GM19452 (cell line): Measurements from ENCODE around the gene LGALSL.
A peak's percentile ranks its signal among the peaks of the same experiment; 100 is the strongest.
"Not testable (repeated sequence)": the region's sequence is repeated elsewhere in the genome, so short reads cannot be mapped to it uniquely, and the experiment has no call there.

Source experiments
- ATAC-seq: cut with Tn5 transposase; IDR thresholded peaks from one replicate; pipeline ENCODE4 v1.9.1; 2021; ENCODE audit not compliant: unreplicated experiment

LGALSL gene

DNA sequence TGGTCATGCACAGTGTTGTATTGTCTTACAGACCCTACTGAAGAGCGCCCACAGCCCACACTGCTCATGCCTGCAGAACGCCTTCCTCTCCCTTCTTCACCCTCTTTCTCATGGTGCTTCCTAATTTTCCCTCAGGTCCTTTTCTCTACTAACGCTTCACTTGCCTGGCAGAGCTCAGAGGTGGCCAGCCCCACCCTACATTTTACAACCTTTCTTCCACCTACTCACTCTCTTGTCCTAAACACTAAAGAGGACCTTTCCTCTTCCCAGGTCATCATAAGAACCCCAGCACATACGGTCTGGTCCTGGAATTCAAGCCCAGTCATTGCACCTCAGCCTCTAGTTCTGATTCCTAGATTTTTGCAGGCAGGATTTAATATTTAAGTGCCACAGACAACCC lies 11.7 kb upstream of the LGALSL start:
- ATAC-seq: no peak

DNA sequence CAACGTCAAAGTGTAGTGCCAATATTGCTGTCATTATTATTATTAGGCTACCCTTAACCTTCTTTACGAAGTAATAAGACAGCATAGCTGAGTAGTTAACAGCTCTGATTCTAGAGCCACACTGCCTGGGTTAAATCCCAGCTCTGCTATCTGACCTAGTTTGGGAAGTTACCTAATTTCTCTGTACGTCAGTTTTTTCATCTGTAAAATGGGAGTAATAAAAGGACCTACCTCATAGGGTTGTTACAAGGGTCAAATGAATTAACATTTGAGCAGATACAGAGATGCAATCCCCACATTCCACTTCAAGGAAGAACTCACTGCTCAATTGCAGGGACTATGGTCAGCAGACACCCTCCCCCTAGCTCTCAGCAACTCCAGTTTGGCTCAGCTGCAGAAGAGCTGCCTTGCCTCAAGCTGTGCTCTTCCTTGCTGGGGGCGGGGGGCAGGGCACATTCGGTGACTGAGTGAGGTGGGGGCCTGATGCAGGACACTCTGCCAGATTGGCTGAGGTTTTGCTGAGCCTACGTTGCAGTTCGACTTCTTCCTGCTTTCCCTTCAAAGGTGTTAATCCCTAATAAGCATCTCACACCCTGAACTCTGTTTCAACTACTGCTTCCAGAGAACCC lies 11.0 kb upstream of the LGALSL start:
- ATAC-seq: no peak

DNA sequence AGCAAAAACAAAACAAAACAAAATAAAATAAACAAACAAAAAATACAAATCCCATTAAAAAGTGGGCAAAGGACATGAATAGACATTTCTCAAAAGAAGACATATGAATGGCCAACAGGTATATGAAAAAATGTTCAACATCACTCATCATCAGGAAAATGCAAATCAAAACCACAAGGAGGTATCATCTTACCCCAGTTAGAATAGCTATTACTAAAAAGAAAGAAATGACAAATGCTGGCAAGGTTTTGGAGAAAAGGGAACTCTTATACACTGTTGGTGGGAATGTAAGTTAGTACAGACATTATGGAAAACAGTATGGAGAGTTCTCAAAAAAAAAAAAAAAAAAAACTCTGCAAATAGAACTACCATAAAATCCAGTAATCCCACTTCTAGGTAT lies 8.0 kb upstream of the LGALSL start:
- ATAC-seq: not testable (repeated sequence)

DNA sequence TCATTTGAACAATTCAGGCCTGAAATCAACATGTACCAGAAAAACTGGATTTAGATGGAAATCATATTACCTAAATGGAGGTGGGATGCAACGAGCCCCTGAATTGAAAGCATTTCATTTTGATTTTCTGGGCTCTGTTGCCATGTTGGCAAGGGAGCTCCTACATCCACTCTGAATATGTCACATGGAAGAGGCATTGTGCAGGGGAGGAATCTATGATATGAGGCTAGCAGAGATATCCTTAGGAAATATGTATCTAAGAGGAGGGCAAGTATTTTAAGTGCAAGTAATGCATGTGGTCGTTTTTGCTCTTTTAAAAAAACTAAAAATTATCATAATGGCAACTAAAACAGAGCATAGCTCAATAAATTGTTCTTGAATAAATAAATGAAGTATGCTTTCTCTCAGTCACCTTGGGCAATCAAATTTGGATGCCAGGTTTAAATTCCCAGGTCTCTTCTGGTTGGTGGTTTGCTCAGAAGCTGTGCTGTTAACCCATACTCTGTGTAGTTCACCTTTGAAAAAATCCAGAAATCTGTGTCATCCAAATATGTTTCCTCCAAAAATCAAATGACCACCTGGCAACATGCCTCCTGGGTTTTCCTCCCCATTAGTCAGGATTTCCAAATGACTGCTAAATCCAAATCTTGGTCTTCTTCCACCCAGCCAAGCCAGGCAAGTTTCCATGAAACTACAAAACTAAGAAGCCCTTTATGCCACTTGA lies 6.5 kb upstream of the LGALSL start:
- no peak for ATAC-seq

DNA sequence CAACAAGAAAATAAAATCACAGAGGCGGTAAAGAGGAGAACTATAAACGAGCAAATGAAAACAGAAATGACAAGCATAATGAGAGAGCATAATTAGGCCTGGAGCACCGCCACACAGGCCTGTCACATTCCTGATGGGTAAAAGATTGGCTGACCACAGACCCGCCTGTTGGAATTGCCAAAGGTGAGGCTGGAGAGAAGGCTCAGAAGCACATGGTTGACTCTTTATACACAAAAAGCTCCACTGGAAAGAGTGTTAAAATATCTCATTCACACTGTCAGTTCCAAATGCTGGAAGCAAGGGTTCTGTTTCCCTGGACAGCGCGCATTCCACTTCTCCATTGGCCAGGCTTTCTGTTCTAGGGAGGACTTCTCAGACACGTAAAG lies 5.9 kb upstream of the LGALSL start:
- no peak for ATAC-seq

DNA sequence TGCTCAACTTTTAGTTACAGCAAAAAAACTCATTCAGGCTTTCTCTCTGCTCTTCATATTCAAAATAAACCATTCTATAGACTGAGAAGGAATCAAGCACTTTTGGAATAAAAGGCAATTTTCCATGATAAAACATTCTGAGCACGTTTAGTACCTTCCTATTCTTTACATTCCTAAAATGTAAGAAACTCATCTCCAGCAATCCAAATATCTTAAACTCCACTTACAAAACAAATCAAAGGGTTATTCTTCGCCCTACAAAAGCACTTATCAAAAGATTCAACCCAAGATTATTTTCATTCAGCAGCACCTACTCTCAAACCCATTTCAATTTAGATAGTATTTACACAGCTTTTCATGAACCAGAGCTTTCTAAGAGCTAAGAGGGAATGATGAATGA lies 2.9 kb upstream of the LGALSL start:
- no peak for ATAC-seq

DNA sequence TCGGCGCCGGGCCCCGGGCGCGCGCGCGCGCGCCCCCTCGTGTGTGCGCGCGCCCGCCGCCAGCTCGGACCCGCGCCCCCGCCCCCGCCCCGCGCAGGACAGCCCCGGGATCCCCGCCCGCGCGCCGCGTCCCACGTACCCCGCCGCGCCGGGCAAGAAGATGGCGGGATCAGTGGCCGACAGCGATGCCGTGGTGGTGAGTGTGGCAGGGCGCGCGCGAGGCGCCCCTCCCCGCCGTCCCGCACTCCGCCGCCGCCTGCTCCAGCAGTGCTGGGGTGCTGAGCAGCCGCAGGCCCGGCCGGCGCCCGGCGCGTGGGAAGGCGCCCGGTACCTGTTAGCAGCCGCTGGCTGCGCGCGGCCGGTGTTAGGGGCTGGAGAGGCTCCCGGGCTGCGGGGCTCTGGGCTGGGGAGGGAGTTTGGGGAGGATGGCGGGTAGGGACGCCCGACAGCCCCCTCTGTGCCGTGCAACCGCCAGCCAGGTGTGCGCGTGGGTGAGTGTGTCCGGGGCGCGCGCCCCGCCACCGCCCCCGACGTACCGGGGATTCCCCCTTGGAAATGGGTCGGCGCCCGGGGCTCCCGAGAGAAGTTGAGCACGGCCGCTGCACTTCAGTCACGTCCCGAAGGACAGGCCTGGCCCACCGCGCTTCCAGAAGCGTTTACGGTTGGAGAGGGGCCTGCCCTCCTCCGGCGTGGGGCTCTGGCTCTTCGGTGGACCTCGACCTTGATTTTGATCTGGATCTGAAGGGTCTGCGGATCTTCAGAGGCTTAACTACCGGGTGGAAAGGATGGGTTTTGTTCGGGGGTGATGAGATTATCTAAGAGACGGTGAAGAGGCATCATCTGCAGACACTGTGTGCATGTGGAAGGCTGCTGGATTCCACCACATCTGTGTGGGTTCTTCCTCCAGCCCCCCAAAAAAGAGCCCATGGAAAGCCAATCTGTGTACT lies 697 bp downstream of the LGALSL start:
- peak; percentile 55 for ATAC-seq

DNA sequence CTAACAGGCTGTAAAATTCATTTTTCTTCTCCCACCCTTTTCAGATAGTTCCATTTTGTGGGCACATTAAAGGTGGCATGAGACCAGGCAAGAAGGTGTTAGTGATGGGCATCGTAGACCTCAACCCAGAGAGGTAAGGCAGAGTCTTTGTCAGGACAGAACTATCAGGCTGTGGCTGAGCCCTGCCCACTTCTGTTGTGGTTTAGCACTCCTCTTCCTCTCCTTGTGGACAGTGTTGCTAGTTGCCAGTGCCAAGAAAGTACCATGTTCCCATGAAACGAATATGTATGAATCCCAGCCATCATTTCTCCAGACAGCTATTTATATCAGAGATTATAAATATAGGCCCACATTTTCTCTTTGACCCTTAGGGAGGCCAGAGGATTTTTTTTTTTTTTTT lies 1.6 kb downstream of the LGALSL start:
- ATAC-seq: no peak

DNA sequence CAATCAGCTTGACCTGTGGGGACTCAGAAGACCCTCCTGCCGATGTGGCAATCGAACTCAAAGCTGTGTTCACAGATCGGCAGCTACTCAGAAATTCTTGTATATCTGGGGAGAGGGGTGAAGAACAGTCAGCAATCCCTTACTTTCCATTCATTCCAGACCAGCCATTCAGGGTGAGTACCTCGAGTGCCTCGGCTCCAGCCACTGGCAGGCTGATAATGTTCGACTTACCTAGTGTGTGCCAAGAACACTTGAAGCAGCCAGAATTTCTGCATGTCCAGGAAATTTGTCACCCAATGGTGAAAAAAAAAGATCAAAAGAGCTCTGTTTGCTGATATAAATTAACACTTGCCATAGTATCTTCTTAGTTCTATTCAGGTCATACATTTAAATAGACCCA lies 2.3 kb downstream of the LGALSL start:
- no peak for ATAC-seq

DNA sequence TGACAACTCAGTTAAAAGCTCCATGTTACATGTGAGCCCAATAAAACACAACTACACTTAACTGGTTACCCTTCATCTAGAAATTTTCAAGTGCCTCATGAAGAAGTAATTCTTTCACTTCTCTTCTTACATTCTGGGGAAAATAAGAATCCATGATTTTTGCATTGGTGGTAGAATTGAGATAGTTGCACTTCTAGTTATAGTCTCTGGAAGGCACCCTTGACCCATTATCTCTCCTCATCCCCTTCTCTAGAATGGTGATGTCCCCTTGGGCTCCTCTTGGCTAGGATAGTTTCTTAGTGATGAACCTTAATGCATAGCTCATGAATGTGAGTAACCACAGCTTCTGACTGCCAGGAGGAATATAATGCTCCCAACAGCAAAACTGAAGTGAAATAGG lies 3.6 kb downstream of the LGALSL start:
- ATAC-seq: no peak

DNA sequence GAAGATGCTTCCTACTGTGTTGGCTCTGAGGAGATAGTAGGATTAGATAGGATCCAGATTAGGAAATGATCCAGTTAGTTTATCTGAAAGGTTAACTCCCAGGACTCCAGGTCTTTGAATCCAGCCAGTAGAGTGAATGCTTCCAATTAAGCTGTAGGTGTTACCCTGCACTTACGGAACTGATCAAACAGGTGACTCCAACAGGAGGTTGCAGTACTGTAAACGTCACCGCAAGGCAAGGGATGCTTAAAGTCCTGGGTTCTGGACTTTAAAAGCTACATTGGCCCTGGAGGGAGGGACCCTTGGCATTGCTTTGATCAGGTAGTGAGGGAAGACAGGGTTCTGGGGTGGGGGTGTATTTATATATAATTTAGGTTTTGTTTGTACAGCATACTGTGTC lies 5.6 kb downstream of the LGALSL start:
- ATAC-seq: no peak

DNA sequence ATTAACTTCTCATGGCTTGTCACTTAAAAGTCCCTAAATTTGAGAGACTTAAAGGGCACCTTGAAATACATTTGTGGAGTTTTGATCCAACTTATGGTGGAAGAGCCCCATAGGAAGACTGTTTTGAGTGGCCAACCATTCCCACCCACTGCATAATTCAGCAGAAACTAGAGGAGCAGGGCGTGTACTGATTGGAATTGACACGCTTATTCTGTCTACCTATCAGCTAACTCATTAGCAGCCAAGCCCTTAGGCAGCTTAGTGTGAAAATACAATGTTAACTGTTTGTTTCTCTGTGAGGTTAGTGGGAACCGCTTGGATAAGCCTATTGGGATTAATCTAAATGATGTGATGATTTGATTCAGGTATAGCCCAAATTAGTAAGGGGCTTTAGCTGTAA lies 6.4 kb downstream of the LGALSL start:
- ATAC-seq: no peak

DNA sequence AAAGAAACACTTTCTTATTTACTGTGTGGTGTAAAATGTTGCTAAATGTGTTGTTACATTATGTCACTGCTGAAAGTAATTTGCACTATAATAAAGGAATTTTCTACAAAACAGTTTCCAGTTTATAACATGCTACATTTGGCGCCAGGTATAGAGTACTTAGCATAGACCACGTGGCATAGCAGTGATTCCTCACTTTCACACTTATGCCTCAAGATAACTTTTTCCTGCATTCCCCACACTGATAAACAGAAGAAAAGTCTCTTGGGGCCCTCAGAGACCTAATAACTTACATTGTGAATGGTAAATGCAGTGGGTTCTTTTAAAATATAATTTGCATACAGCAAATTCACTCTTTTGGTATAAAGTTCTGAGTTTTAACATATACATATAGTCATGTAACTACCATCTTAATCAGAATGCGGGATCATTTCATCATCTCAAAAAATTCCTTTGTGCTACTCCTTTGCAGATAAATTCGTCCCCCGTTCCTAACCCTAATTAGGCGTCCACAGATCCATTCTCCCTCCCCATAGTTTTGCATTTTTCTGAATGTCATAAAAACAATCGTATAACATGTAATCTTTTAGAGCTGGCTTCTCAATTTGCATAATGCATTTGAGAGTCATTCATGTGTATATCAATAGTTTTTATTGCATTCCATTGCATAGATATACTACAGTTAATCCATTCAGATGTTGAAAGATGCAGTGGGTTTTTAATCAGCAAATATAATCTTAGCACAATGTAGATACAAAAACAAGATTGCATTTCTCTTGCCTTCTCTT lies 7.5 kb downstream of the LGALSL start:
- ATAC-seq: no peak

DNA sequence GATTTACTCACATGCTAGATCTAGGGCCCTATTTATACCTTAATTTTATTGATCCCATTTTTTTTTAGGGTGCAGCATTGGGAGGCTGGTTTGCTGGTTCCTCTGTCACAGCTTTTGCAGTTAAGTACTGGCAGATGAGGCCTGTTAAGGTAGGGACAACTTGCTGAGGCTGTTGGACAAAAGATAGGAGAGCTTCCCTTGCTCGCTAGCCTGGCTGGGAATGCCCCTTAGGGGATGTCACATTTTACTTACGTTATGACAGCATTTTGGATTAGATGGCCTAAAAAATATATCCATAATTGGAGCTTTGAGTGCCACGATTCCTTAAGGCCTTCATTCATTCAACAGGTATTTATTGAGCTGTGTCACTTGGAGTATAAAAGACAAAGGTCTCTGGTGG lies 8.2 kb downstream of the LGALSL start:
- ATAC-seq: no peak

DNA sequence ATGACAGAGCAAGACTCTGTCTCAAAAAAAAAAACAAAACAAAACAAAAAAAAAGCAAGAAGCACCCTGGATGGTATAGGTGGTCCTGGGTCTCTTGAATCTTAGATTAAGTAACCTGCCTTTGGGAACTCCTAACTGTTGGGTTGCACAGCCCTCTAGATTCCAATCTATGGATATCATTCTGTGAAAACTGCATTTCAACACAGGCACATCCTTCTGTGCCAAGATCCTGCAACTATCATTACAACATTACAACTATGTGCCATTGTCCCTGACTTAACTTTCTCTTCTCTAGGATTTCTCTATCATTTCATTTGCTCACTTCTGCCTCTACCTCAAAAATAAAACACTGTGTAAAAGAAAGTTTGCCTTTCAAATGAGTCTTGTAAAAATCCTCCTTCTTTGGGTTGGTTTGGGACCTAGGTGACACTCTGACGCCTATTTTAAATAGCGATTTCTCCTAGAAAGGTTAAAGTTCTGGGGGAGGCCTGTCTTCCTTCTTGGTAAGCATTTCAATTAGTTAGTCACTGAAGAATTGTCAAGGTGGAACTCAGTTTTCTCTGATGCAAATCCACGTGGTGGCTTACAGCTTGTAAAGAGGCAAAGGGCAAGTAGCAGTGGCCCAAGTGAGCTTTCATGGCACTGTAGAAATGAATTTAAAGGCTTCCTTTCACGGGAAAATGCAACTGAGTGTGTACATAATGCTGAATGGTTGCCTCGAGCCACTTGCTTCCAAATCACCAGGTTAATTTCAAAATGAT lies 9.2 kb downstream of the LGALSL start:
- ATAC-seq: no peak

DNA sequence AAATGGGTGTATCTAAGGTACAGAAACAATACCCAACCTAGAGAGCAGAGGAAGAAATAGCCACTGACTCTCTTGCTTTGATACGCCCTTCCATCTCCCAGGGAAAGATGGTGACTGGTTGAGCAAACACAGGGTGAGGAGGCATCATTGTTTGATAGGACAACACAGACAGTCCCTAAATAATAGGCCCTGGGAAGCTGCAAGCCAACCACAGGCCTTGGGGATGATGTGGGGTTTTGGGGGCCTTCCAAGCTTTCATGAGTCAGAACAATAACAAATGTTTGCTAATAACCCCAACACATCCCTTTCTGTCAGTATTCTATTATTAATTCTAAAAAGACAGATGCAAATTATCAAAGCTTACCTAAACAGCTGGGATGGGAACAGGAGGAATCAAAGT lies 9.8 kb downstream of the LGALSL start:
- no peak for ATAC-seq

DNA sequence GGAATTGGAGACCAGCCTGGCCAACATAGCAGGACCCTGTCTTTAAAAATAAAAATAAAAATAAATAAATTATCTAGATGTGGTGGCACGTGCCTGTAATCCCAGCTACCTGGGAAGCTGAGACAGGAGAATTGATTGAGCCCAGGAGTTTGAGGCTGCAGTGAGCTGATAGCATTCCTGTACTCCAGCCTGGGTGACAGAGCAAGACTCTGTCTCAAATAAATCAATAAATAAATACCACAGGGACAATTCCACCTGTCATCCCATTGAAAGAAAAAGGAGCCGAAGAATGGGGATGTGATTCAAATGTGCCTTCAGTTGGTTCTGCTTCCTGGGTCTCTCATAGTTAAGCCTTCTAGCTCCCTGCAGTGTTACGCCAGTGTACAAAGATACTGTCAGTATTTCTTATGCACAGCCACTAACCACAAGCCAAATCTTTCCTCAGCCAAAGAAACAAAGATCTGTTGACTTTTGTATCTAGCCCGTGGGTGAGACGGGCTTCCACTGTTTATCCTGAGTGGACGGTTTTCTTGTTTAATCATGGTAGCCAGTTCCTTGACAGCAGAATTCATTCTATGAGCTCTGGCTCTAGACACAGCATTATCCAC lies 12.6 kb downstream of the LGALSL start:
- ATAC-seq: no peak

DNA sequence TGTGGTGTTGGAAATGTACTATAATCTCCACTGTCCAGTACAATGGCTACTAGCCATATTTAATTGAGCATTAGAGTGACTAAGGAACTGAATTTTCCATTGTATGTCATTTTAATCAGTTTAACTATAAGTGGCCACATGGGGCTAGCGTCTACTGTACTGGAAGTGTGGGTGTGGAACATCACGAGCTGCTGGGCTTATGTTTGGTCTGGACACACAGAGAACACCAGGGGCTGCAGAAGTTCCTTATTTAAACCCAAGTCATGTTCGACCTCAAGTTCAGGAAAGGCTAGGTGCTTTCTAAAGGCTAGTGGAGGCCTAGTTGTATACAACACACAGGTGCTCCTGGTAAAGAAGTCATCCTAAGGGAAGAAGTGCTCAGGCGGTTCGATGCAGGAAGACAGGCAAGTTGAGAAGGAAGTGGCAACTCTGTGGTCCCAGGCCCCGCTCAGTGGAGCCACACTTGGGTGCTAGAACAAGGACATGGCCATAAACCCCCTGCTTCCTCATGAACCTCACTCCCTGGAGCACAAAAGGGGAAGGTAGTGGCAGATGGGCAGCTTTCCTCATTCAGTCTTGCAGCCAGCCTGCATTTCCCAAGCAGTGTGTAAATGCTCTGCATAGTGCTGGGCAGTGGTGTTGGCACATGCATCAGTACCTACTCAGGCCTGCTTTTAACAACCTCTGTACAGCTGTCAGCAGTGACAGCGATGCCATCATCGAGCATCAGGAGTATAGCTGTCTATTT lies 13.3 kb downstream of the LGALSL start:
- ATAC-seq: no peak

DNA sequence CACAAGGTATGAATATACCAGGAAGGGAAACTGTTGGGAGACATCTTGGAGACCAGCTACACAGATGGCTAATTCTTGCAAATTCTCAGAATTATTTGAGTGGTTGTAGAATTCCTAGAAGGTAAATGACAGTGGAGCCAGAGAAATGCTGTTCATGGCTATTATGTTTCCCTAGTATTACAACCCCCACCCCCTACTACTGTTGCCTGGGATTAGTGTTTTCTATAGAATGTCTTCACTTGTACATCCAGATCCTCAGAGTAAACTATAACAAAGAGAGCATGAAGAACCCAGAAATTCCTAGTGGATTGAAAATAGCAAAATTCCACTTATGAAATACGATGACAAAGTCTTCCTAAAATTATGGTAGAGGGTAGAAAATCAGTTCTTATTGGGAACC lies 15.3 kb downstream of the LGALSL start:
- ATAC-seq: no peak
